Stimulated activated CD4-positive, alpha-beta T cell treated with anti-CD3 and anti-CD28 coated beads, Interleukin-15, amount 100 ng/mL, for 48 hours (primary cell): Measurements from ENCODE around the gene PLP2.
"Not testable (repeated sequence)": the region's sequence is repeated elsewhere in the genome, so short reads cannot be mapped to it uniquely, and the experiment has no call there.

Experiments used
- DNase-seq, 2 donors: peaks; one replicate each; pipeline ENCODE4 v3.0.0-alpha.2; 2020; ENCODE audit warnings: low read depth in 2 of 2

The PLP2 gene, protein sequence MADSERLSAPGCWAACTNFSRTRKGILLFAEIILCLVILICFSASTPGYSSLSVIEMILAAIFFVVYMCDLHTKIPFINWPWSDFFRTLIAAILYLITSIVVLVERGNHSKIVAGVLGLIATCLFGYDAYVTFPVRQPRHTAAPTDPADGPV

GRCh38 chrX:49171752-49172279 is at the start of gene PLP2:
PLP2 (plus strand) TSS chrX:49171898; CDS start chrX:49172001, 103 bp downstream.
- peak; percentile 55 to 72 for DNase-seq

DNA sequence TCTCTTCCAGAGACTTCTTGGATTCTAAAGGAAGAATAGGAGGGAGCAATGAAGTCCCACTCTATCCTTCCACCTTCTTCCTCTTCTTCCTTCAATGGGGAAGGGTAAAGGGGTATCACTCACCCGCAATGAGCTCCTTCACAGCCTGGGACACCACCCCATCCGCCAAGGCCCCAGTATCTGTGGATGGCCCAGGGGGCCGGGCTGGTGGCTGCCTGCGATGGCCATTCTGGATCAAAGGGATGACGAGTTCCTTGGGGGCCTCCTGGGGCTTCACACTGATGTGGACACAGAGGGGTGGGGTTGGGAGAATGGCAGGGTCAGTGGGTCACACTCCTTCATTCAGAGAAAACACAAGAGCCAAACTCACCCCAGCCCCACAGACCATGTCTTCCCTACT is 49.2 kb upstream of the PLP2 start:
- DNase-seq, result no peak

DNA sequence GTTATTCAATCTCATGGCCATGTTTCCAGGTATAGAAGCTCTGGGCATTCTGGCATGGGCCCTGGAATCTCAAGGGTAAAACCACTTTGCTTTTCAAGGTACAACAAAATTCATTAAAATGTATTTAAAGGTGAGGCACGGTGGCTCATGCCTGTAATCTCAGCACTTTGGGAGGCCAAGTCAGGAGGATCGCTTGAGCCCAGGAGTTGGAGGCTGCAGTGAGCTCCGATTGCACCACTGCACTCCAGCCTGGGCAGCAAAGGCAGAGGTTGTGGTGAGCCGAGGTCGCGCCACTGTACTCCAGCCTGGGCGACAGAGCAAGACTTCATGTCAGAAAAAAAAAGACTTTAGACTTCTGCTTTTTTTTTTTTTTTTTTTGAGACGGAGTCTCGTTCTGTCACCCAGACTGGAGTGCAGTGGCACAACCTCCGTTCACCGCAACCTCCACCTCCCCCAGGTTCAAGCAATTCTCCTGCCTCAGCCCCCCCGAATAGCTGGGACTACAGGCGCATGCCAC is 43.9 kb upstream of the PLP2 start:
- DNase-seq, result not testable (repeated sequence)

DNA sequence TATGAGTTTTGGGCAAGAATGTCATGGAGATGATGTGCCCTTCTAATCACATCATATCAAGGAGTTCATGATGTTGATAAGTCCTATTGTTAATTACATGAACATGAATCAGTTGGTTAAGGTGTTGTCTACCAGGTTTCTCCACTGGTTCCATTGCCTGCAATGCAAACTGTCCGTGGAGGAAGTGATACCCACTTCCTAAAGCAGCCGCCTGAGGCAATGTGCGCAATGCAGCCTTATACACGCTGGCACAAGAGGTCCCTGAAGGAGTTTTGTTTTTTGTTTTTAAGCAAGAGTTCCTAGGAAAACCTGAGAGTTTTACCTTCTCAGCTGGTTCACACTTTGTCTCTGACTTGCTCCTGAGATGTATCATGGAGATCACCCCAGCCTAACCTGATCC is 42.3 kb upstream of the PLP2 start:
- DNase-seq, result no peak

DNA sequence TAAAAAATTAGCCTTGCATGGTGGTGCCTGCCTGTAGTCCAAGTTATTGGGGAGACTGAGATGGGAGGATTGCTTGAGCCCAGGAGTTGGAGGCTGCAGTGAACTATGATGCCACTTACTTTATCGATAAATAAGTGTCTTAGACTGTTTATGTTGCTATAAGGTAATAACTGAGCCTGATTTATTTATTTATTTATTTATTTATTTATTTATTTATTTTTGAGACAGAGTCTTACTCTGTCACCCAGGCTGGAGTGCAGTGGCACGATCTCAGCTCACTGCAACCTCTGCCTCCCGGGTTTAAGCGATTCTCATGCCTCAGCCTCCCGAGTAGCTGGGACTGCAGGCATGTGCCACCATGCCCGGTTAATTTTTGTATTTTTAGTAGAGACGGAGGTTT is 39.4 kb upstream of the PLP2 start:
- not testable (repeated sequence) for DNase-seq

GRCh38 chrX:49133759-49134158 is 37.9 kb upstream of the PLP2 start:
- no peak for DNase-seq

- no peak for DNase-seq
Observed at GRCh38 chrX:49137492-49137891, 34.2 kb upstream of the PLP2 start.

DNA sequence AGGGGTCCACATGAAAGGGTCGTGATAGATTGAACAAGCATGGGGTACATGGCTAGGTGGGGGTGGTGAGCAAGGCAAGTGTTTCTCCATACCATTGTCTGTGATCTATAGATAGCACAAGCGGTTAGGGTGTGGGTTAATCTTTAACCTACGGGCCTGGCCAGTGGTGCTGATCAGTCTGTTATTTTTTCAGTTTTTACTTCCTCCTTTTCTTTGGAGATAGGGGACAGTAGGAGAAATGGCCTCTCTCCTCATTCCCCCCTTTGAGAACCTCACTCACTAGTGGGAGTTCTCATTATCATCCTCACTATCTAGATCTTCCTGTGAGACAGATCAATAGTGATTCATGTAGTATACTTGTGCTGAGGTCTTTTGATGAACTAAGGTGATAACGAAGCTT is 32.0 kb upstream of the PLP2 start:
- no peak for DNase-seq

DNA sequence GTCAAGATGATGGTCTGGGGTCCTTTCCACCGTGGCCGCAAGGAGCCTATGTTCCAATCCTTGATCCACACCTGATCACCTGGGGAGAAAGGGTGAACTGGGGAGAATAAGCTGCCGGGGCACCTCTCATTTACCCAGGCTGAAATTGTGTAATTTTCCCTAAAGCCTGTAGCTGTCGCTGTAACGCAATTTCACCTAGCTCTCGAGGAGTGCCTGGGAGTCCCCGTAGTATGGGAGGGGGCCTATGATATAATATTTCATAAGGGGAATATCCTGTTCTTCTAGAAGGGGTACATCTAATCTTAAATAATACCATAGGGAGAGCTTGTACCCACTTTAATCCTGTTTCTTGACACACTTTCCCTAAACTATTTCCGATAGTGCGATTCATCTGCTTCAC is 29.4 kb upstream of the PLP2 start:
- DNase-seq, result not testable (repeated sequence)

DNA sequence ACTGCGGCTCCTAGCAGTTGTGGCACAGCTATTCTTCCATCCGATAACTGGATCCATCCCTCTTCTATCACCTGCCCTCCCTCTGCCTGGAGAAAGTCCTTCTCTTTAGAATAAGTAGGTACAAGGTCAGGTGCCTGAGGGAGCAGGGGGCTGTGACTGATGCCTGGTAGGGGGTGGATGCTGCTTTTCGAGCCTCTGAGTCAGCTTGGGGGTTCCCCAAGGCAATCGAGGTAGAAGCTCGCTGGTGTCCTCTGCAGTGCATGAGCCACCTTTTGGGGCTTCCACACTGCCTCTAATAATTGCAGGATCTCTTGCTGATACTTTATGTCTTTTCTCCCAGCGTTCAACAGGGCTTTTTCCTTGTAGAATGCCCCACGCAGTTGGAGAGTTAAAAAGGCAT is 28.5 kb upstream of the PLP2 start:
- DNase-seq, result not testable (repeated sequence)

DNA sequence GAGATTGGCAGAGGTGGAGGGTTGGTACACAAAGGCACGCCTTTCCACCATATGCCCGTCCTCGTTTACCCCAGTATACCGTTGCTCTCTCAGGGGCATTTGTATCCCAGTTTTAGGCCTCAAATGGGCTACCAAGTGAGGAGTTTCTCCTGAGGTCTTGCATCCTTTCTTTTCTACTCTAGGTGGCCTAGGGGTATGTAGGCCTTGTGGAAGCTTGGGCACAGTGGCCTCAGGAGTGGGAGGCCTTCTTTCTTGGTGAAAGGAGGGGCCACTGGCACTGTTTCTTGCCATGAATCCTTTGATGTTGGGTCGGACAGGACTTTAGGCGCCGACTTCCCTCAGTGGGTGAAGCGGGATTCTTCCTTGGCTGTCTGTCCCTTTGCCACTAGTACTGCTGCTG is 24.4 kb upstream of the PLP2 start:
- DNase-seq, result no peak

- DNase-seq, result no peak
Observed at GRCh38 chrX:49147936-49148335, 23.8 kb upstream of the PLP2 start.

- DNase-seq, result not testable (repeated sequence)
Observed at GRCh38 chrX:49148390-49149100, 23.2 kb upstream of the PLP2 start.

GRCh38 chrX:49149291-49149690 is 22.4 kb upstream of the PLP2 start:
- DNase-seq, result not testable (repeated sequence)

GRCh38 chrX:49153467-49153866 is 18.2 kb upstream of the PLP2 start:
- DNase-seq, result no peak

DNA sequence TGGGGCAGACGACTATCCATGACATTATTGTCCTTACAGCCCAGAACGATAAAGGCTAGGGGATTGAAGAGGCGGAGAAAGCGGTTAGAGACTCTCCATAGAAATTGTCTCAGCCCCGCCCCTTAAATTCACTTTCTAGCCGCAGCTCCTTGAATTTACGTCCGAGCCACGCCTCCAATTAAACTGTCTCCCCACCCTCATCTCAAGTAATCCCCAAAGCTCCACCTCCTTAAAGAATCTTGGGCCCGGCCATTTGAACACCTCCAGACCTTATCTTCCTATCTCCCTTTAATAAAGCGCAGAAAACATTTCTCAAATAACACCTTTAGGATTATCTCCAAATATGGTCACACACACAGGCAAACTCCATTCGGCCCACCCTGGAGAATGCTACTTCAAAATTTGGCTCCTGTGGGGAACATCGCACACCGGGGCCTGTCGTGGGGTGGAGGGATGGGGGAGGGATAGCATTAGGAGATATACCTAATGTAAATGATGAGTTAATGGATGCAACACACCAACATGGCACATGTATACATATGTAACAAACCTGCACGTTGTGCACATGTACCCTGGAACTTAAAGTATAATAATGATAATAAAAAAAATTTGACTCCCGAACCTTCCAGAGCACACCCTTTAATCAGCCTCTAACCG is 16.3 kb upstream of the PLP2 start:
- no peak for DNase-seq

DNA sequence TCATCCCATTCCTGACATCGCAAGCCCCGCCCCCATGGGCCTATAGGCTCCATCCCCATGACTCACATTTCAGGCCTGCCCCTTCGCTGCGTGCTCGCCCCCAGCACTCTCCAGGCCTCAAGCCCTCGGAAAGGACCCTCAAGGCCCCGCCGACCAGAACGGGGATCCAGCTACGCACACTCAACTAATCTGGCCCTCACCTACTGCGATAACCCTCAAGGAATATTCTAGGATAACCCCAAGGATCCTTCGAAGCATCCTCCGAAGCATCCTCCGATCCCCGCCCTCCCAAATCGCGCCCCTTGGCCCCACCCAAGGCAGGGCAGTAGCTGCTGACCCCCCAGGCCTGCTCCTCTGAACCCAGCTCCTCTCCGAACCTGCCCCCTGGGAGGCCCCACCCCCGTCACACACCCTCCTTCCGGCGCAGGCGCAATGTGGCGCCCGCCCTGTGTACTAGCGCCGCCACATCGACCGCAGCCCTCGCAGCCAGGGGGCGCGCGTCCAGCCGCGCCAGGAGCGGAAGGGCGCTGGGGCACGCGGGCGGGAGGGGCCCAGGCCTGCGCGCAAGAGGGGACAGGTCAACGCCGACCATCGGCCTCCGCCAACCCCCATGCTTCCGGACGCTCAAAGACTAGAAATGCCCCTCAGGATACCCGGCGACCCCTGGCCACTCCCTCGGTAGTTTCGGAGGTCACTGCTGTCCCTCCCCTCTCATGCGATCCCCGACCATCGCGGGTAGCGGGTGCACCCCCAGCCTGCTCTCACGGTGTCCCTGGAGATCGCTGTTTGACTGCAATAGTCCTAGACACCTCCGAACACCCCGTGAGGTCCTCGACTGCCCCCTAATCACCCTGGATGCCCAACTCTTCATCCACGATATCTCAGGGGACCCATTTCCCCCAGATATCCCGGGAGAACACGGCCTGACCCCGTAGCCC is 15.5 kb upstream of the PLP2 start:
- peak; percentile 73 to 79 for DNase-seq

DNA sequence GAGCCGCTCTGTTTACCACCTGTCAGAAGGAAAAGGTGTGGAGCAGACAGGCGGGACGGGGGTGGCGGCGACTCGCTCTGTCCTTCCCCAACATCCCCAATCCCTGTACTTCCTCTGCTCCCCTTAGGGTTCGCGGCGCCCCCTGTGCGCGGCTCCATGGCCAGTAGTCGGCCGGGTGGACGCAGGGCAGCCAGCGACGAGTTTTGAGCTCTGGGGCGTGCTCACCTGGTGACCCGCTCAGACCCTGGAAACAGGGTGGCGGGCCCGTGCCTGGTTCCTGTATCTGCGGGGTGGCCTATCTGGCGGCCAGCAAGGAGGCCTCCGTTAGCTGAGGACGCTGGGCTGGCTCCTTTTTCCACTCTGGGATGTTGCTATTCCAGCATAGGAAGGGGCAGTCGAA is 14.5 kb upstream of the PLP2 start:
- no peak for DNase-seq

GRCh38 chrX:49160908-49161307 is 10.8 kb upstream of the PLP2 start:
- DNase-seq, result no peak

- no peak for DNase-seq
Observed at GRCh38 chrX:49161632-49162031, 10.1 kb upstream of the PLP2 start.

DNA sequence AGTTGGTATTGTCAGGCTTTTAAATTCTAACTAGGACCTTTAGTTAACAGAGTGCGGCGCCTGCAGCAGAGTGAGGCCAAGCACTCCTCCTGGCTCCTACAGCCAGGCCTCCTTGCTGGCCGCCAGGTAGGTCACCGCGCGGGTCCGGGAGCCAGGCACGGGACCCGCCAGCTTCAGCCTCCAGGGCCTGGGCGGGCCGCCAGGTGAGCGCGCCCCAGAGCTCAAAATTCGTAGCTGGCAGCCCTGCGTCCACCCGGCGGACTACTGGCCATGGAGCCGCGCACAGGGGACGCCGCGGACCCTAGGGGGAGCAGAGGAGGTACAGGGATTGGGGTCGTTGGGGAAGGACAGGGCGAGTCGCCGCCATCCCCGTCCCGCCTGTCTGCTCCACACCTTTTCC is 9.1 kb upstream of the PLP2 start, which contains the start of gene MAGIX:
Gene MAGIX (plus strand): TSS at position 139 of the 400 bp plus-strand sequence. CDS start 132 bp downstream, at position 271.
- no peak for DNase-seq
